HG02588 (cell line): Measurements from ENCODE around the gene FHIT.
"Not testable (repeated sequence)": the region's sequence is repeated elsewhere in the genome, so short reads cannot be mapped to it uniquely, and the experiment has no call there.

Source experiments
- ATAC-seq: cut with Tn5 transposase; IDR thresholded peaks from one replicate; pipeline ENCODE4 v1.9.1; 2021; ENCODE audit warnings: mild to moderate bottlenecking, moderate library complexity; ENCODE audit not compliant: unreplicated experiment

FHIT gene

DNA sequence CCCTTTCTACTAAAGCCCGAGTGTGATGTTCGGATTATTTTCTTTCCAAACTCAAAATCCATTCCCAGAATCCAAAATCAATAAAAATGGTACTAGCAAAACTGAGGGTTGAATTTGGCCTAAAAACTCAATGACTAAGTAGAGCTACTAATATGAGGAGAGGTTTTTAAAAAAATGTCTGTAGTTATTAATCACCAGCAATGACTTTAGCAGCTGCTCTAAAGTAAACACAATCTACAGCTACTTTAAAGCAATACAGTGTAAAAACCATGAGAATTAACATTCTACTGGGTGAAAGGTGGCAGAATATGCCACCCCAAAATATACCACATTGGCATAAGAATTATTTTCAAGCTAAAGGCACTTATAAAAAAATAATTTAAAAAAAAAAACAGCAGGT is 23.5 kb downstream of the FHIT start:
- ATAC-seq: no peak

DNA sequence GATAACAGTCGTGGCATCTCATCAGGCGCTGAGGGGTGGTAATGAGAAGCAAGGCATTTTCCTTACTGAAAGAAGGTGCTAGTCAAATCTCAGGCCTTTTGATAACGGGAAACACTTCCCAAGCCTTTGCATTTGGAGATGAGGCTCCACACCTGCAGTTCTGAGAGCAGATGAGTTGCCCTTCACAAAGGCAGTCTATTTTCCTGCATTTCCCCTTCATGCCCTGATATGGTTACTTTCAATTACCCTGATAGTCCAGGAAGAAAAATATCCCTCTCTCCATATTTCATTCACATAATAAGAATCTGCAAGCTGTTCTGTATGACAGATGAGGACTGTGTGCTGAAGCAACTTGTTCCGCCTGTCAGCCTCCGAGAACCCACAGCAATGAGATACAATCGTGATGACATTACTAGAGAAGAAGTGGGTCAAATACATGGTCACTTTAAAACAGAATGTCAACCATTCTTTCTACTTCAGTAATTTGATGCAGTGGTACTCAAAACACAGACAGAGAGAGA is 25.0 kb downstream of the FHIT start:
- ATAC-seq: no peak

DNA sequence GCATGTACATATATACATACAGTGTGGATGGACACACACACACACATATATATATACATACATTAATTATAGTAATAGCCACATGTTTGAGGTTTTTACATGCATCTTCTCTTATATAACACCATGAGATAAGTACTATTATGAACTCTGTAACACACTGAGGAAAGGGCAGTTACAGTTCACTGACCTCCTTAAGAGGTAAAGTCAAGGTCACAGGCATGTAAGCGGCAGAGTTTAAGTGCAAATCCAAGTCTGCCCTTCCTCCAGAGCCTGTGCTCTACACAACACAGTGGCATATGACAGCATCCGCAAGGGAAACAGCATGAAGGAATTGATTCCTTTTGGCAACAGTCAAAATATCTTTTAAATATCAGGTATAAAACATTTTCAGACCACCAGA is 26.4 kb downstream of the FHIT start:
- ATAC-seq: no peak

DNA sequence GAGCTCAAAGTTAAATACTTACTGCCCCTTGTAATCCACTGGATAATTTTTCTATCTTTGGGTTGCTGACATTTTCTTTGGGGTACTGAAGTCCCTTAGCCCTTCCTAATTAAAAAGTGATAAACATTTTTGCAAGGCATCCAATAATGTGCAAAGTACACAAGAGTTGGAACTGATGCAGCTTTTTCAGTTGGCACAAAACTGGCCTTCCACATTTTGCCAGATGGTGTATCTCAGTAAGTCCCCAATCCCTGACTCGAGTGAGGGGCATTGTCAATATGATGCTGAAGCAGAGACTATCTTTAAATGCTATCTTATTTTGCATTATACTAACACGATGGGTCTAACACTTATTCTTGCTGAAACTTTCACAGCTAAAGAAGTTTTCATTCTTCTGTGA is 27.8 kb downstream of the FHIT start:
- ATAC-seq: no peak

DNA sequence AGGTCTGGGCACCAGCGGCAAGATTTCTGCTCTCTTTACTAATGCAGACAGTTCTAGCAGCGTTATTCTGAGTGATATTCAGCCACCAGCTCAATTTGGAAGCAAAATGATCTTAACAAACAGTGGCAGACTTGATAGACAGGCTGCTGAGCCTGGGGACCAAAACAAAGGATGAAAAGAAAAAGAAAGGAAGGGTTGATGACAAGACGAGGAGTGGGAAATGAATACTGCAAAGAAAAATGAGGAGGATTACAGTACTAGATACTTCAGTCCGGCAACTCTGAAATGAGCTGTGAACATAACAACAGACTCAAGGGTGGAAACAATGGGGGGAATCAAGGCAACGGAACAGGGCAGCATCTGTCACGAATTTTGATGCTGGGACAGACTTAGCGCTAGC is 28.8 kb downstream of the FHIT start:
- ATAC-seq: no peak

DNA sequence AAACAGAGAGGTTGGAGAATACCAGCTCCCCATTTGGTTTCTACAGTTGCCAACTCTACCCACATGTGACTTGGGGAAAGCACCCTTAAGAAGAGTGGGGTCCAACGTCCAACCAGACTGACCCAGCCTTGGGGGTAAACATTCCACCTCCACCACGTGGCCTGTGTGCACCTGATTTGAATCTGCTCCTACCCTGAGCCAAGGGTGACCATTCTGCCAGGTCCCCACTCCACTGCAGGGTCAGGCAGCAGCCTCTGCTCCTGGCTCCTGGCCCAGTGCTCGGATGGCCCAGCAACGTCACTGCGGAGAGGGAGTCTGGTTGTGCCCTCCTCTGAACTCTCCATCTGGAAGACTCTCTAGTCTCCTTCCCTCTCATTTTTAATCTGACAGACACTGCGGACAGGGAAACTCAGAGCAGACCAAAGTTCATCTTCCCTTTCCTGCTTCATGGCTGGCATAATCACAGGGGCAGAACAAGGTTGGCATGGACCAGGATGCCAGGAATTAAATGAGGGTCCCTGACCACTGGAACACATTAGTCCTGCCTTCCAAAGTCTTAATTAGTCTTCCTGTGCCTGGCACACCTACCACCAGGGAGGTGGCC is 29.4 kb downstream of the FHIT start:
- no peak for ATAC-seq

DNA sequence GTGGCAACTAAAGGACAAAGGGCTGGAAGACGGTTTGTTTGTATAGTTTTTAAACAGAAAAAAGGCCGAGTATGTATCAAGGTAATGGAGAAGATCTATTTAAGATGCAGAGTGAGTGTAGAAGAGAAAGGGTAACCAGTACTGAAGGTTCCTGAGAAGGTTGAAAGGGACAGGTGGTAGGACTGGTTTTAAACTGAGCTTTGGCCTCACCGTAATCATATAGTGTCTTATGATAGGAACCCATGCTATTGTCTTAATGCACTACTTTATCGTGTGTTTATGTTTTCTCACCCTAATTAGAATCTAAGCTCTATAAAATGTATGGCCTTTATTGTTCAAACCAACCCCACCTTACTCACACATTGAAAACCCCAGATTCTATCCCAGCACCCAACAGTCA is 32.7 kb downstream of the FHIT start:
- ATAC-seq: no peak

DNA sequence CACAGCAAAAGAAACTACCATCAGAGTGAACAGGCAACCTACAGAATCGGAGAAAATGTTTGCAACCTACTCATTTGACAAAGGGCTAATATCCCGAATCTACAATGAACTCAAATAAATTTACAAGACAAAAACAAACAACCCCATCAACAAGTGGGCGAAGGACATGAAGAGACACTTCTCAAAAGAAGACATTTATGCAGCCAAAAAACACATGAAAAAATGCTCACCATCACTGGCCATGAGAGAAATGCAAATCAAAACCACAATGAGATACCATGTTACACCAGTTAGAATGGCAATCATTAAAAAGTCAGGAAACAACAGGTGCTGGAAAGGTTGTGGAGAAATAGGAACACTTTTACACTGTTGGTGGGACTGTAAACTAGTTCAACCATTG is 35.1 kb downstream of the FHIT start:
- ATAC-seq: not testable (repeated sequence)

DNA sequence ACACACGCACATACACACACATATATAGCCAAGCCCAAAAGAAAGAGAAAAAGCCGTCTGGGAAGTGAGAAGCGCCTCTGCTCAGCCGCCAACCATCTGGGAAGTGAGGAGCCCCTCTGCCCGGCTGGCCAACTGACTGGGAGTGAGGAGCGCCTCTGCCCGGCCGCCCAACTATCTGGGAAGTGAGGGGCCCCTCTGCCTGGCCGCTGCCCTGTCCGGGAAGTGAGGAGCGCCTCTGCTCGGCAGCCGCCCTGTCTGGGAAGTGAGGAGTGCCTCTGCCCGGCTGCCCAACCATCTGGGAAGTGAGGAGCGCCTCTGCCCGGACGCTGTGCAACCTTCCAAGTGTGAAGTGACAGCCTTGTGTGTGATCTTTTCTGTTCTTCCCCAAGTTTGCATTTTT is 49.2 kb downstream of the FHIT start:
- no peak for ATAC-seq

DNA sequence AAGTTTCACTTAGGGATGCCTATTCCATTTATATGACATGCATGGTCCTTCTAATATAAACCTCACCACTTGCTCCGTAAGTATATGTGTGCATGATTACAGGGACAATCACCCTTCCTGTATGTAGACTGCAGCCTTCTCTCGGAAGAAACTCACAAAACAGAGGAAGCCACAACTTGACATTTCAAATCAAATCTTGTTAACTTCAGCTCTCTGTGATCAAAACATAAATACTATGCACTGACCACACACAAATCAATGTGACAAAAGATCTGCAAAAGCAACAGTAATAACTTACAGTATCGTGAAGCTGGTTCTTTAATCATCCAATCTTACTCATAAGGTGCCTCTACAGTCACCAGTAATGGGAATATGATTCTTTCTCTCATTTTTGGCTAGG is 50.2 kb downstream of the FHIT start:
- ATAC-seq: no peak

DNA sequence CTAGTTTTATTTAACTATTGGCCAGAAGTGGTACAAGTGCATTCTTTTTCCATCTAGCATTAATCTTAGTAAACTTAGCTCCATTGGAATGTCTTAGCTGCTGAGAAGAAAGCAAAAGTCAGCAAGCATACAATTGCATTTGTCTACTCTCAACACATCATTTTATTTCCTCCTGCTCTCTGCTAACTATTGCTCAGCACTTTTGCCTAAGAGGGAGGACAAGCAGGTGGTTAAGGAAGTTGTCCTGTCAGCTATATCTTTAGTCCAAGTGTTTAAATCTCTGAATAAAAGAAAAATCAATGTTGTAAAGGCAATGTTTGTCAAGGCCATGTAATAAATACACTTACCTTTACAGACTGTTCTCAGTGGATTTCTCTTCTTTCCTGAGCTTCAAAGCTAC is 51.0 kb downstream of the FHIT start:
- no peak for ATAC-seq

DNA sequence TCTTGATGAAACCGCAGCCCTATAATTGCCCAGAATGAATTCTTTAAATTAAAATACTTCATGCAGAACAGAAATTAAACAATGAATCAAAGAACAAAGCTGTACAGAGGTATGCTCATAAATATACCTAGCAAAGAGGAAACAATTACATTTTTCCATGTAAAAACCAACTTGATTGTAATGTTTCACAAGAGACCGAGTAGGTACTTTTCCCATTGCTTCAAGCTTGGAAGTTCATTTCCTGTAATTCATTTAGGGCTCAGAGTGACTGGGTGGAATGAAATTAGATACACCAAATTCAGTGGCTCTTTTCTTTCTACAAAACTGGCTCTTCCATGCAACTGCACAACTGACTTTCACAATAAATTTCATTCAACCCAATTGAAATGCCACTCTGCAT is 51.4 kb downstream of the FHIT start:
- no peak for ATAC-seq

DNA sequence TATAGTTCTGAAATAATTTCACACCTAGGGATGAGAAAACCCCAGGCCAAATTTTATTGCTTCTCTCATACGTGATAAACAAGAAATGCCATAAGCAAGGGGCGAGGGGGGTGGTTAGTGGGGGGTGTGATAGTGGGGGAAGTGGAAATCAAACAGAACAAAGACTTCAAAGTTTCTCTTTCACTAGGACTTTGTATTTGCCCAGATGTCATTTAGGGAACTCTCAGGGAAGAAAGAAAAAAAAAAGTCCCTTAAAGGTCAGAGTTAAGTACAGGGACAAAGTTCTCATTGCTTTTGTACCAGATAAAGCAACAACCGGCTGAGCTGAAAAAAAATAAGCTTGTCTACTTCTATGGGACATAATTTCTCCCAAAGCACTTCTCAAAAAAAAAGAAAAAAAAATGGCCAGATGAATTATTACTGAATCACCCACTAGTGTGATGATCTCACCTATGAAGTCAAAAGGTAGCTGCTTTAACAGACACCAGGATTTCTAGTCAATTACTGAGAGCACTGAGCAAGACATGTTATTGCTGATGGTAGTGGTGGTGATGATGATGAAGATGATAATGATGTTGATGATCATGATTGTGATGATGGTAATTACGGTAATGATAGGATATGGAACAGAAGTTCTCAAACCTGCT is 56.2 kb downstream of the FHIT start:
- no peak for ATAC-seq

DNA sequence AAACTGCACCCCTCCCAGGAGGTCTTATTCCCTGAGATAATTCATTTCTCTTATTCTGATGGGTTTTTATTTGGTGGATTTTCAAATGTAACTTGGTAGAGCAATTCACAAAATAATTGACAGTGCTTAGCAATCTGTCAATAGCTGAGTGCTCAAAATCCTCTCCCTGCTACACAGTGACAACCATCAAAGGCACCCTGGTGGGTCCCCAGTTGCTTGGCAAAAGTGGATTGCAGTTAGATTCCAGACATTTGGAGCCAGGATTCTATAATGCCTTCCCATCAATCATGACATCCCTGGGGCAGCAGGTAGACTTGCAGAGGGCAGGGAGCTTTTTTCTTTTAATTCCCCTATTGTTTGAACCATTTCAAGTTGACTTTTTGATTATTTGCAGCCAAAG is 59.0 kb downstream of the FHIT start:
- no peak for ATAC-seq

DNA sequence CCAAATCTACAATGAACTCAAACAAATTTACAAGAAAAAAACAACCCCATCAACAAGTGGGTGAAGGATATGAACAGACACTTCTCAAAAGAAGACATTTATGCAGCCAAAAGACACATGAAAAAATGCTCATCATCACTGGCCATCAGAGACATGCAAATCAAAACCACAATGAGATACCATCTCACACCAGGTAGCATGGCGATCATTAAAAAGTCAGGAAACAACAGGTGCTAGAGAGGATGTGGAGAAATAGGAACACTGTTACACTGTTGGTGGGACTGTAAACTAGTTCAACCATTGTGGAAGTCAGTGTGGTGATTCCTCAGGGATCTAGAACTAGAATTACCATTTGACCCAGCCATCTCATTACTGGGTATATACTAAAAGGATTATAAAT is 61.0 kb downstream of the FHIT start:
- not testable (repeated sequence) for ATAC-seq

DNA sequence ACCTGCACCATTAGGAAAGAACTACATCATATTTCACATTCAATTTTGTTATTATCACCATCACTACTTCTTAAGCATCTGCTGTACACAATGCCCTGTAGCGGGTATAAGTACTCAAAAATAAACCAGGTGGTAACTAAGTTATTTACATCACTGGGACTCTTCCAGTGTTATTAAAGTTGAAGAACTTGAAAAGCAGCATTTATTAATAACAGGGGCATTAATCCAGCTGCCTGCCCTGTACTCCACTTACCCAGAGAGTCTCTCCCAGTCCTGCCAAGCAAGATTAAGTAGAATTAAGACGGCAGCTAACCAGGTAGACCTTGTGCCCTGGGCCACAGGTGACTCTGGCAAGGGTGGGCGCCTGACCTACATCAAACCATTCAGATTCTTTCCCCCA is 65.2 kb downstream of the FHIT start:
- ATAC-seq: no peak

DNA sequence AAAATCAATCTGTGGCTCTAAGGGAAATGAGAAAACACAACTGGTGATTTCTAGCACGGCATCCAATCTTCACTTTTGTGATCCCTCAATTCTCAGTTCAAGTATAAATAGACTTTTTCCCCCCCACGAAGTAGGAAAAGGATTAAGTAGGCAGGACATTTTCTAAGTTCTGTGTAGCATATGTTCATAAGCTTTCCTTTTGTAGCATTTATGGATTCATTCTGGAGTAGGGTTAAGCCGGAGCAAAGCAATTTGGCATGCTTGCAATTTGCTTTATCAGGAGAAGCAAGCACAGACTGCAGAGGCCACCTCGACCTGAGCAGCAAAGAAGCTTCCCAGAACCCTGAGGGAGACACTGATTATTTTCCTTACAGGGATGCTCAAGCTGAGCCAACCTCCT is 66.3 kb downstream of the FHIT start:
- no peak for ATAC-seq

DNA sequence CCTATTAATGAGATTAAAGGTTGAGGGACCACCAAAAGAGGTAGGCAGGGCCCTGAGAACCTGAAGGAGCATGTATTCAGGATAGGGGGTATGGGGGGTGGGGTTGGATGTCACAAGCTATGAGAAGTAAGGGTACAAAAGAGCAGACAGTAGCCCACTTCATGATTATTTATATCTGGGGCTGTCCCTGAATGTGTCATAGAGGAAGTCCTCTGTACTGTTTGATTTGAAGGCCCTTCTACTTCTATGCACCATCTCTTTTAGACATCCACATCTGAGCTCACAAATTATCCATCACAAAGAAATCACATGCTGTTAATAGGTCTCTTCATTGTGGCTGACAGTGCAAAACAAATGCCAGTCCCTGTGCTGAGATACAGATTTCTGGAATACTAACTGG is 68.6 kb downstream of the FHIT start:
- no peak for ATAC-seq

DNA sequence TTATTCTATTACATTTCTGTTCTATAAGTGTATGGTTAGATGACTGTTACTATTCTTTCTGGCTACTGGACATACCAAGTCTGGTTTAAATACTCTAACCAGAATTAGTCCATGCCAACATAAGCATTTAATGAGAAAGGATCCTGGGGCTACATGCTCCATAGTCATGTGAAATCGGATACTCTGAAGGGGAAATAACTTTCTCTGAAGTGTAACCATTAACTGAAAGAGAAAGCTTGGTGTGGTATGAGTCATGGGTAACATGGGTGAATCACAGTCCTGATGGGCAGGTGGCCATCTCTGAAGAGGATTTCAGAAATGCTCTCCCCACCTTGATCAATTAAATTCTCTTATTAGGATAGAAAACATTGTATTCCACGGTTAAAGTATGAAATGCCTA is 69.4 kb downstream of the FHIT start:
- peak; percentile 96 for ATAC-seq

DNA sequence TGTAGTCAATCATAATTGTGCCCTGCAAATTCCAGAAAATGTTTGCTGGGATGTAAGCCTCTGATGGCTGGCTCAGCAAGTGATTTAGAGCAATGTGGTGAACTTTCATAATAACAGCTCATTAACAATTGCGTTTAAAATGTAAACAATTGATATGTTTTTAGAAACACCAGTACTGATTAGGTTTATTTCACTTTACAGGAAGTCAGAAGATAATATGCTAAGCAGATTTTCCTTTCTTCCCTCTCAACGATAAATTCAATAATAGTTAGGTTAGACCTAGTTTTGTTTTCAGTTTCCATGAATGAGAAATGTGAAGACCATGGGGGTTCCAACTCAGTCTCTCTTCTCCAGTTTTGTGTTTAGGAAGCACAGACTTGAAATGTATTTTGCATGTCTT is 71.0 kb downstream of the FHIT start:
- no peak for ATAC-seq

DNA sequence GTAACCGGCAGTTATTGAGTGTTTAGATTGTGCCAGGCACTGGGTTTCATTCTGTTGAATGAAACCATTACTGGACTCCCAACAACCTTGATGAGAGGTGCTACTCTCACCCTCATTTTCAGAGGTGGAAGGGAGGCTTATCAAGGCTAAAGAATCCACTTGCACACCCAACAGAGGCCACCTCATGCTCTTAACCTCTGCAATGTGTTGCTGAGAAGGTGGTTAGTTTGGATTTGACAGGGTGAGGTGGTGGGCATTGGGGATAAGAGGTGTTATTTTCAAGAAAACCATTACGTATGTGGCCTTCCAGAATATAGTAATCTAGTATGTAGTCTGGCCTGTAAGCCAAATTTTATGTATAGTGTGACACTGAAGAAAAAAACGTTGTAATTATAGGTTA is 73.1 kb downstream of the FHIT start:
- ATAC-seq: no peak

DNA sequence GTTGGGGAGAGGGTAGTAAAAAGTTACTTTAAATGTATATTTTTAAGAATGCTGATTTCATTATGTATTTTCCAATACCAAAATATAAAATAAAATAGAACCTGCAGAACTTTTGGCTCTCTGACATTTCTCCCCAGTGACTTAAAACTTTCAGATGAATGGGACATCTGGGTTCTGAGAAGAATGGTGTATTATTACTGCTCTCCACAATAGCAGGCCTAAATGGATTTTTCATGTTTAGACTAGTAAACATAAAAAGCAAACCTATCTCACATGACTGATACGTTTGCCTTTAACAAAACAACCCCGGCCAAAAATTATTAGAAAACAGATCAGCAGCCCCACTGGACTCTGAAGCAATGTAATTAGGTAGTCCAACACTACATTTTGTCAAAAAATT is 73.8 kb downstream of the FHIT start:
- ATAC-seq: no peak

DNA sequence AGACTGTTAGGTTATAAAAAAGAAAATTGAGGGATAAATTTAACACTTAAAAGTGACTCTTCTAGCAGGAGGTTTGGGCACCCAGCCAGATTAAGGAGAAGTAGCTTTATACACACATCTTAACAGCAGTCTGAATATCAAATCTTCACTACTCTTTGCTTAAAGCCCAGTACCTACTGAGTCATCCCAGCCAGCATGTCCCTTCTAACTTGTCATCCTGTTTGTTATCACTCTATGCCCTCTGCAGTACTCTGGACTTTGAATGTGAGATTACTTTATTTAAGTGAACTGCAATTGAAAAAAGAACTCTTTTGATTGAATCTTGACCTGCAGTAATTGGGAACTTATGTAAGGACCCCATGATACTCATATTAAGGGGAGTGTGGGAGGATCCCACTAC is 77.6 kb downstream of the FHIT start:
- ATAC-seq: no peak
